ENCODE results near the gene IL23A.

The IL23A gene

GRCh38 chr12:56338308-56339157 is at the start of gene IL23A:
Gene IL23A (plus strand): TSS chr12:56338884. CDS start chr12:56339045, 161 bp downstream.
- H3K27me3 ChIP-seq (ENCODE audit: control insufficient read depth, insufficient read depth, low read length), result no peaks in the 10 kb centered on the region
- peaks cover 21% of the 10 kb centered on the region for H3K4me1 ChIP-seq (ENCODE audit: control insufficient read depth, insufficient read depth, low read length)
- H3K9ac ChIP-seq (ENCODE audit: low read depth, low read length), result peak within 1 kb of the TSS; percentile 32
- peaks cover 11% of the 10 kb centered on the region for H3K36me3 ChIP-seq (ENCODE audit: control insufficient read depth, insufficient read depth, low read length)
- H3K9me3 ChIP-seq (ENCODE audit: control insufficient read depth, insufficient read depth, low read length), result no peaks in the 10 kb centered on the region
- H3K4me3 ChIP-seq (ENCODE audit: low read depth, low read length), result peak within 1 kb of the TSS; percentile 49

GRCh38 chr12:56293795-56294194 is 44.9 kb upstream of the IL23A start:
- Histone ChIP-seq H3K9me3 (ENCODE audit: control insufficient read depth, insufficient read depth, low read length) (no peaks in the 10 kb centered on the region), H3K27me3 (ENCODE audit: control insufficient read depth, insufficient read depth, low read length) (no peaks in the 10 kb centered on the region), H3K4me3 (ENCODE audit: low read depth, low read length) (no peak overlapping the region), H3K36me3 (ENCODE audit: control insufficient read depth, insufficient read depth, low read length) (peaks cover 15% of the 10 kb centered on the region), H3K4me1 (ENCODE audit: control insufficient read depth, insufficient read depth, low read length) (no peaks in the 10 kb centered on the region), H3K9ac (ENCODE audit: low read depth, low read length) (no peak overlapping the region)

- Histone ChIP-seq H3K27me3 (ENCODE audit: control insufficient read depth, insufficient read depth, low read length) (no peaks in the 10 kb centered on the region), H3K4me3 (ENCODE audit: low read depth, low read length) (no peak overlapping the region), H3K36me3 (ENCODE audit: control insufficient read depth, insufficient read depth, low read length) (peaks cover 13% of the 10 kb centered on the region), H3K4me1 (ENCODE audit: control insufficient read depth, insufficient read depth, low read length) (peaks cover 6% of the 10 kb centered on the region), H3K9ac (ENCODE audit: low read depth, low read length) (no peak overlapping the region), H3K9me3 (ENCODE audit: control insufficient read depth, insufficient read depth, low read length) (no peaks in the 10 kb centered on the region)
These were observed 42.4 kb upstream of the IL23A start for GRCh38 chr12:56296295-56296694.

DNA sequence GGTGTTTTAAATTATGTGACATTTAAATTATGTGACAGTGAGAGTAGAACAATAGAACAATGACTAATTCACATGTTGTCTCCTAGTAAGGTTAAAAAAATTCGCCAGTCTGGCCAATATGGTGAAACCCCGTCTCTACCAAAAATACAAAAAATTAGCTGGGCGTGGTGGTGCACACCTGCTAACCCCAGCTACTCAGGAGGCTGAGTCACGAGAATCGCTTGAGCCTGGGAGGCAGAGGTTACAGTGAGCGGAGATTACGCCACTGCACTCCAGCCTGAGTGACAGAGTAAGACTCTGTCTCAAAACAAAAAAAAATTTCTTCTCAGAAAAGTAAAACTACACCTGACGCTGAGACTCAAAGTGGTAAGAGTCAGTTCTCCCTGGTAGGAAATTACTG is 41.3 kb upstream of the IL23A start:
- Histone ChIP-seq H3K9me3 (ENCODE audit: control insufficient read depth, insufficient read depth, low read length) (no peaks in the 10 kb centered on the region), H3K4me1 (ENCODE audit: control insufficient read depth, insufficient read depth, low read length) (peaks cover 6% of the 10 kb centered on the region), H3K4me3 (ENCODE audit: low read depth, low read length) (no peak overlapping the region), H3K27me3 (ENCODE audit: control insufficient read depth, insufficient read depth, low read length) (no peaks in the 10 kb centered on the region), H3K36me3 (ENCODE audit: control insufficient read depth, insufficient read depth, low read length) (peaks cover 7% of the 10 kb centered on the region), H3K9ac (ENCODE audit: low read depth, low read length) (no peak overlapping the region)

- Histone ChIP-seq H3K9ac (ENCODE audit: low read depth, low read length) (no peak overlapping the region), H3K4me1 (ENCODE audit: control insufficient read depth, insufficient read depth, low read length) (peaks cover 6% of the 10 kb centered on the region), H3K9me3 (ENCODE audit: control insufficient read depth, insufficient read depth, low read length) (no peaks in the 10 kb centered on the region), H3K4me3 (ENCODE audit: low read depth, low read length) (peak overlapping the region; percentile 90), H3K36me3 (ENCODE audit: control insufficient read depth, insufficient read depth, low read length) (peaks cover 7% of the 10 kb centered on the region), H3K27me3 (ENCODE audit: control insufficient read depth, insufficient read depth, low read length) (no peaks in the 10 kb centered on the region)
These were observed 39.9 kb upstream of the IL23A start for GRCh38 chr12:56298828-56299227.

- Histone ChIP-seq H3K4me3 (ENCODE audit: low read depth, low read length) (peak overlapping the region; percentile 90), H3K4me1 (ENCODE audit: control insufficient read depth, insufficient read depth, low read length) (peaks cover 6% of the 10 kb centered on the region), H3K9me3 (ENCODE audit: control insufficient read depth, insufficient read depth, low read length) (no peaks in the 10 kb centered on the region), H3K27me3 (ENCODE audit: control insufficient read depth, insufficient read depth, low read length) (no peaks in the 10 kb centered on the region), H3K36me3 (ENCODE audit: control insufficient read depth, insufficient read depth, low read length) (peaks cover 6% of the 10 kb centered on the region), H3K9ac (ENCODE audit: low read depth, low read length) (peak overlapping the region; percentile 81)
These were observed 39.3 kb upstream of the IL23A start for GRCh38 chr12:56299308-56299852.

DNA sequence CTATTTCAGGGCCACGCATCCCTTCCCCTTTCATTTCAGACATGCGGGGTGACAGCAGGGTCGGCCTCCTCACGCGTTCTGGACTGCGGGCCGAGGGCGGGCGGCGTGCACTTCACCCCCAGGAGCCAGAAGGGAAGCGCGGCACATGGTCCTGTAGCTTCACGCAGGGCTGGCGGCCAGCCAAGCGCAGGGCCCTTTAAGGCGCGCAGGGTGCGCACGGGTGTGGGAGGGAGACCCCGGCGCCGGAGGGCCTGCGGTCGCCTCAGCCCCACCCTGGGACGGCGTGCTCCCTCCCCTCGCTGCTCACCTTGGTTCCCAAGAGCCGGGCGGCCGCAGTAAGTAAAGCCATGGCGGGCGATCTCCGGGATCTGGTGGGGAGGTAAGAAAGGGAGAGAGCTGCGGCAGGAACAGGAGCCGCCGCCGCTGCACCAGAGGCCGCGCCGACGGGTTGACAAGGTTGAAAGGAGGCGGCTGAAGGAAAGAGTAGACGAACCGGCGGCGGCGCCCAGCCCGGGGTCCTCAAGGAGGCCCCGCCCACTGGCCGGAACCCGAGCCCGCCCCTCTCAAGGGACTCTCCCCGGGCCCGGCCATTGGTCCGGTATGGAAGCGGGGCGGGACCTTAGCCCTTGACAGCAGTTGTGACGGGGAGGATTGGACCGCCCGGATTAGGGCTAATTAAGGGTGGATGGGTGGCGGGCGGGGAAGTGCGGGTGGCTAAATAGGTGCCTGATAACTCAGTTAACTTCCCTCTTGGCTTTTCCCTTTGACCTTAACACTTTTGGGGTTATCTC is 38.6 kb upstream of the IL23A start, which contains the start of gene CS:
TSS of gene CS (minus strand) at position 478 of the 791 bp plus-strand sequence. CDS start at position 349, 129 bp downstream.
- Histone ChIP-seq H3K4me1 (ENCODE audit: control insufficient read depth, insufficient read depth, low read length) (peaks cover 6% of the 10 kb centered on the region), H3K36me3 (ENCODE audit: control insufficient read depth, insufficient read depth, low read length) (peaks cover 8% of the 10 kb centered on the region), H3K9me3 (ENCODE audit: control insufficient read depth, insufficient read depth, low read length) (no peaks in the 10 kb centered on the region), H3K4me3 (ENCODE audit: low read depth, low read length) (peak within 1 kb of the TSS; percentile 90), H3K27me3 (ENCODE audit: control insufficient read depth, insufficient read depth, low read length) (no peaks in the 10 kb centered on the region), H3K9ac (ENCODE audit: low read depth, low read length) (peak within 1 kb of the TSS; percentile 88)

DNA sequence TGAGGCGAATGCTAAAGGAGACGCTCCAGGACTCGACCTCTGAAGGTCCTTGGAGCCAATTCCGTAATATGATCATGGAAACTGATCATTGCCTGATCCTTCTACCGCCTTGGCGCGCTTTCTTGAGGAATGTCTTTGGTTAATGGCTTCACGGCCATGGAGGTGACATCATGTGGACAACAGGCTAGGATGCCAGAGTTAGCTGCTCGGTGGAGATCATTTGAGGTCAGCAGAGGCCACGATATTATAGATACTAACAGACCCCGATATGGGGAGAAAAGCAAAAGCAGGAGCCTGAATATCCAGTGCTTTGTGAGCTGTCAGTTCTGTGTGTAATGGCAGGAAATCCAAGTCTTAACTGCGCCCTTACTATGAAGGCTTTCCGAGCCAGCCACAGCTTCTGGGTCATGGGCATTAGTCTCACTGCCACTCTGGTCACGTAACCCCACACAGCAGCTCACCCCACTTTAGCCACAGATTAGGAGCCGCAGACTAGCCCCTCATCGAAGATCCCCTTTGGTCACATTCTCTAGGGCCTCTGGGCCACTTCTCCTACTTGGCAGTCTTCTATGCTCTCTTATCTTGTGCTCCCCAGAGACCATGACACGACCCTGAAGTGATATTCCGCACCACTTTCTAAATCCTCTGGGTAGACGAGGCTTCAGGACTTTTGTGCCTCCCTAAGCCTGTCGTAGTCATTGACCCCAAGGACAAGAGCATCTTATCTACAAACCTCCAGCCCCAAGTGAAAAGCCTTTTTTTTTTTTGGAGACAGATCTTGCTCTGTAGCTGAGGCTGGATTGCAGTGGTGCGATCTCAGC is 37.8 kb upstream of the IL23A start:
- H3K9me3 ChIP-seq (ENCODE audit: control insufficient read depth, insufficient read depth, low read length), result no peaks in the 10 kb centered on the region
- H3K9ac ChIP-seq (ENCODE audit: low read depth, low read length), result peak overlapping the region; percentile 88
- peak overlapping the region; percentile 78 for H3K4me3 ChIP-seq (ENCODE audit: low read depth, low read length)
- H3K36me3 ChIP-seq (ENCODE audit: control insufficient read depth, insufficient read depth, low read length), result peaks cover 15% of the 10 kb centered on the region
- no peaks in the 10 kb centered on the region for H3K27me3 ChIP-seq (ENCODE audit: control insufficient read depth, insufficient read depth, low read length)
- H3K4me1 ChIP-seq (ENCODE audit: control insufficient read depth, insufficient read depth, low read length), result peaks cover 6% of the 10 kb centered on the region

GRCh38 chr12:56304276-56304675 is 34.4 kb upstream of the IL23A start:
- H3K4me3 ChIP-seq (ENCODE audit: low read depth, low read length), result no peak overlapping the region
- no peak overlapping the region for H3K9ac ChIP-seq (ENCODE audit: low read depth, low read length)
- peaks cover 26% of the 10 kb centered on the region for H3K36me3 ChIP-seq (ENCODE audit: control insufficient read depth, insufficient read depth, low read length)

DNA sequence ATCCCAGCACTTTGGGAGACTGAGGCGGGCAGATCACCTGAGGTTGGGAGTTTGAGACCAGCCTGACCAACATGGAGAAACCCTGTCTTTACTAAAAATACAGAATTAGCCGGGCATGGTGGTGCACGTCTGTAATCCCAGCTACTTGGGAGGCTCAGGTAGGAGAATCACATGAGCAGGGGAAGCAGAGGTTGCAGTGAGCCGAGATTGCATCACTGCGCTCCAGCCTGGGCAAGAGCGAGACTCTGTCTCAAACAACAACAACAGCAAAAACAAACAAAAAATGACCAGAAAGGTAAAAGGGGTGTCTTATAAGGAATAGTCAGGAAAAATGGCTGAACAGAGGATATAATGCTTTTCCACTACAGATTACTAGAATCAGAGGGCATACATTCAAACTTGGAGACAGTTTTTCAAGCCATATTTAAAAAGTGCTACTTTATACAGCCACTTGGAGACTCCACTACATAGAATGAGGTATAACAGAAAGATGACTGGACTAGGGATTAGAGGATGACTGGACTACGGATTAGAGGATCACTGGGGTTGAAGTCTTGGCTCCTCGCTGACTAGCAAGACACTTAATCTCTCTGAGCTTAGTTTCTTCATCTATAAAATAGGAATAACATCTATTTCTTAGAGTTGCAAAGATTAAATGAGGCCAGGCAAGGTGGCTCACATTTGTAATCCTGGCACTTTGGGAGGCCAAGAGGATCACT is 33.7 kb upstream of the IL23A start:
- H3K4me3 ChIP-seq (ENCODE audit: low read depth, low read length), result no peak overlapping the region
- no peak overlapping the region for H3K9ac ChIP-seq (ENCODE audit: low read depth, low read length)
- peaks cover 22% of the 10 kb centered on the region for H3K36me3 ChIP-seq (ENCODE audit: control insufficient read depth, insufficient read depth, low read length)
- H3K27me3 ChIP-seq (ENCODE audit: control insufficient read depth, insufficient read depth, low read length), result no peaks in the 10 kb centered on the region
- peaks cover 6% of the 10 kb centered on the region for H3K4me1 ChIP-seq (ENCODE audit: control insufficient read depth, insufficient read depth, low read length)
- H3K9me3 ChIP-seq (ENCODE audit: control insufficient read depth, insufficient read depth, low read length), result no peaks in the 10 kb centered on the region

More at GRCh38 chr12:56304276-56304675, 34.4 kb upstream of the IL23A start:
- H3K4me1 ChIP-seq (ENCODE audit: control insufficient read depth, insufficient read depth, low read length), result peaks cover 6% of the 10 kb centered on the region
- no peaks in the 10 kb centered on the region for H3K9me3 ChIP-seq (ENCODE audit: control insufficient read depth, insufficient read depth, low read length)
- H3K27me3 ChIP-seq (ENCODE audit: control insufficient read depth, insufficient read depth, low read length), result no peaks in the 10 kb centered on the region

Measured in iPS-15b (cell line).